ENCODE results near the gene CCNY.

DNA sequence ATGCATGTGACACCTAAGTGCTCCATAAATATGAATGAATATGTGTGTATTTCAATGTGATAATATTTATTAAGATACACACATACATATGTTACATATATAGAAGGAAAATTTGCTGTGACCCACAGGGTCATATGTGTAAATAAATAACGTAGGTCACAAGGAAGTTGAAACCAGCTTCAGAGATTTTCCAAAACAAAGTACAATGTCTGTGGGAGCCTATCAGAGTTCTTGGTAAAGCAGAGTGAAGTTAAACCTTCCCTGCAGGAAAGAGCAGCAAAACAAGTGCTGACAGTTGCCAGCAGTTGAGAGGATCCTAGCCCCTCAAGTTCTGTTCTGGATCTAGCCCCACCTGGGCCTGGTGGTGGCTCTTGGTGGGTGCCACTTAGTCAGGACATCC, 91.2 kb downstream of the CCNY start:
- TF ChIP-seq POLR2AphosphoS5 (IDR thresholded peaks at IDR 0.05; ENCODE audit: borderline replicate concordance, low read depth, low read length) (no peak), EZH2 (IDR thresholded peaks at IDR 0.05) (no peak), FOXP2 (optimal IDR thresholded peaks at IDR 0.05; ENCODE audit: control extremely low read depth, extremely low read length, insufficient read depth) (no peak)
